Astrocyte (in vitro differentiated cells and primary cell): ENCODE results near the gene CUEDC2. TPM values are rescaled to one million over a fixed set of nuclear protein-coding genes. Genes with fewer than 3 reads are reported as not detected.
A peak's percentile ranks its signal among the peaks of the same experiment; 100 is the strongest.

Experiments
- DNase-seq: peaks from one replicate; pipeline ENCODE4 v3.0.0-alpha.2; 2010; ENCODE audit warnings: low read depth
- FAIRE-seq: peaks from 2 replicates; lab custom pipeline; 2011; peaks lifted over from hg19 to GRCh38; lab: Jason Lieb, UNC
- H2AFZ ChIP-seq: 2 replicates; pipeline ENCODE4 v1.6.0; 2012; ENCODE audit warnings: low read depth, low read length, inconsistent platforms
- H3K27ac ChIP-seq: 2 replicates; pipeline ENCODE4 v1.5.1; 2011; ENCODE audit warnings: low read depth, low read length, inconsistent platforms
- H3K27me3 ChIP-seq: 2 replicates; pipeline ENCODE4 v1.6.0; 2011; ENCODE audit warnings: low read length, inconsistent platforms; ENCODE audit not compliant: insufficient read depth
- H3K36me3 ChIP-seq: 2 replicates; pipeline ENCODE4 v1.5.1; 2011; ENCODE audit warnings: low read length, inconsistent platforms; ENCODE audit not compliant: insufficient read depth
- H3K4me1 ChIP-seq: 2 replicates; pipeline ENCODE4 v1.5.1; 2011; ENCODE audit warnings: low read length, inconsistent platforms; ENCODE audit not compliant: insufficient read depth
- H3K4me2 ChIP-seq: 2 replicates; pipeline ENCODE4 v1.6.0; 2012; ENCODE audit warnings: low read length, inconsistent platforms
- H3K4me3 ChIP-seq: 2 replicates; pipeline ENCODE4 v1.5.1; 2011; ENCODE audit warnings: low read depth, mild to moderate bottlenecking, low read length, inconsistent platforms; ENCODE audit not compliant: insufficient read depth
- H3K79me2 ChIP-seq: 2 replicates; pipeline ENCODE4 v1.6.0; 2012; ENCODE audit warnings: mild to moderate bottlenecking, low read length, inconsistent platforms; ENCODE audit not compliant: insufficient read depth
- H3K9ac ChIP-seq: 2 replicates; pipeline ENCODE4 v1.6.0; 2012; ENCODE audit warnings: mild to moderate bottlenecking, low read length, inconsistent platforms
- H3K9me3 ChIP-seq: 2 replicates; pipeline ENCODE4 v1.5.1; 2012; ENCODE audit warnings: low read depth, mild to moderate bottlenecking, low read length, inconsistent platforms; ENCODE audit not compliant: insufficient read depth
- H4K20me1 ChIP-seq: 2 replicates; pipeline ENCODE4 v1.6.0; 2012; ENCODE audit warnings: low read length, inconsistent platforms; ENCODE audit not compliant: insufficient read depth
- H3K27ac Mint-ChIP-seq: one replicate; pipeline ENCODE4 v1.8.0; 2021; ENCODE audit warnings: mild to moderate bottlenecking, mixed read lengths; ENCODE audit not compliant: unreplicated experiment
- H3K27me3 Mint-ChIP-seq: one replicate; pipeline ENCODE4 v1.8.0; 2021; ENCODE audit warnings: low read depth, mixed read lengths; ENCODE audit not compliant: unreplicated experiment
- H3K36me3 Mint-ChIP-seq: one replicate; pipeline ENCODE4 v1.8.0; 2021; ENCODE audit warnings: low read depth, mixed read lengths; ENCODE audit not compliant: unreplicated experiment
- H3K4me1 Mint-ChIP-seq: one replicate; pipeline ENCODE4 v1.8.0; 2021; ENCODE audit warnings: low read depth, mixed read lengths; ENCODE audit not compliant: unreplicated experiment
- H3K4me3 Mint-ChIP-seq: one replicate; pipeline ENCODE4 v1.8.0; 2021; ENCODE audit warnings: mild to moderate bottlenecking, moderate library complexity, mixed read lengths; ENCODE audit not compliant: unreplicated experiment
- H3K9me3 Mint-ChIP-seq: one replicate; pipeline ENCODE4 v1.8.0; 2021; ENCODE audit warnings: mild to moderate bottlenecking, mixed read lengths; ENCODE audit not compliant: unreplicated experiment
- EZH2 ChIP-seq: IDR thresholded peaks from 2 replicates; pipeline ENCODE4 v1.6.1; 2012; ENCODE audit warnings: mild to moderate bottlenecking, low read length, inconsistent platforms; ENCODE audit not compliant: insufficient read depth
- total RNA-seq: library from RNA; stranded (reverse); gene quantifications from 2 replicates; pipeline ENCODE4 v1.2.1, GENCODE V29; 2021
- TF ChIP-seq, protein P1 (sequence below): IDR thresholded peaks from 2 replicates; pipeline ENCODE4 v1.5.1; 2011; ENCODE audit warnings: low read depth, mild to moderate bottlenecking, inconsistent platforms, low read length, moderate library complexity; ENCODE audit not compliant: insufficient read depth

Gene CUEDC2
- total RNA-seq, 1 donor from 2014 or later: 49.1 TPM

- Histone ChIP-seq H3K9me3 (no peaks in the 10 kb centered on the region), H3K4me2 (no peak overlapping the region), H3K9ac (no peak overlapping the region), H3K27ac (no peak overlapping the region), H2AFZ (no peak overlapping the region), H3K79me2 (no peaks in the 10 kb centered on the region), H3K36me3 (no peaks in the 10 kb centered on the region), H4K20me1 (peaks cover 14% of the 10 kb centered on the region), H3K4me1 (peaks cover 3% of the 10 kb centered on the region), H3K4me3 (no peak overlapping the region), H3K27me3 (peaks cover 20% of the 10 kb centered on the region)
- no peak for DNase-seq
- Mint-ChIP-seq H3K36me3 (peaks cover 2% of the 10 kb centered on the region), H3K27ac (no peak overlapping the region), H3K9me3 (no peaks in the 10 kb centered on the region), H3K4me3 (peak overlapping the region; percentile 76), H3K4me1 (peaks cover 7% of the 10 kb centered on the region), H3K27me3 (peaks cover 20% of the 10 kb centered on the region)
- no peak for FAIRE-seq
- no peak for TF ChIP-seq EZH2
- TF ChIP-seq, protein P1, sequence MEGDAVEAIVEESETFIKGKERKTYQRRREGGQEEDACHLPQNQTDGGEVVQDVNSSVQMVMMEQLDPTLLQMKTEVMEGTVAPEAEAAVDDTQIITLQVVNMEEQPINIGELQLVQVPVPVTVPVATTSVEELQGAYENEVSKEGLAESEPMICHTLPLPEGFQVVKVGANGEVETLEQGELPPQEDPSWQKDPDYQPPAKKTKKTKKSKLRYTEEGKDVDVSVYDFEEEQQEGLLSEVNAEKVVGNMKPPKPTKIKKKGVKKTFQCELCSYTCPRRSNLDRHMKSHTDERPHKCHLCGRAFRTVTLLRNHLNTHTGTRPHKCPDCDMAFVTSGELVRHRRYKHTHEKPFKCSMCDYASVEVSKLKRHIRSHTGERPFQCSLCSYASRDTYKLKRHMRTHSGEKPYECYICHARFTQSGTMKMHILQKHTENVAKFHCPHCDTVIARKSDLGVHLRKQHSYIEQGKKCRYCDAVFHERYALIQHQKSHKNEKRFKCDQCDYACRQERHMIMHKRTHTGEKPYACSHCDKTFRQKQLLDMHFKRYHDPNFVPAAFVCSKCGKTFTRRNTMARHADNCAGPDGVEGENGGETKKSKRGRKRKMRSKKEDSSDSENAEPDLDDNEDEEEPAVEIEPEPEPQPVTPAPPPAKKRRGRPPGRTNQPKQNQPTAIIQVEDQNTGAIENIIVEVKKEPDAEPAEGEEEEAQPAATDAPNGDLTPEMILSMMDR: no peak
Measured at GRCh38 chr10:102407425-102408130, 24.8 kb downstream of the CUEDC2 start.

DNA sequence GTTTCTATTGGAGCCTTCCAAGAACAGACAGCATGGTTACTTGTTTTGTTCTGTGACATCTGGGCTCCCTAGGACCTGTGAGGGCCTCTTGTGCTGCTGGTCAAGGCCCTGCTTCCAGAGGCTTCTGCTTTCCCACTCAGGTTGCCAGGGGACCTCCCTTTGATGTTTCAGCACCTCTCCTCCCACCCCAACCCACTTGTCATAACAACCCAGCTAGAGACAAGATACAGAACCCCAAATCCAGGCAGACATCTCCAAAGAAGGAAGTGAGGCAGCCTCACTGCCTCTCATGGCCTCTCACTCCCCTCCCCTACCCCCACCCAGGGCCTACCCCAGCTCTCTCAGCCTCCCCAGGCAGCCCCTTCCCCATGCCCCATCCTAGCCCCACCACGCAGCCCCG lies 25.6 kb downstream of the CUEDC2 start:
- Histone ChIP-seq H3K9me3 (no peaks in the 10 kb centered on the region), H3K4me1 (peaks cover 6% of the 10 kb centered on the region), H3K27me3 (peaks cover 16% of the 10 kb centered on the region), H3K79me2 (no peaks in the 10 kb centered on the region), H2AFZ (no peak overlapping the region), H3K4me3 (no peak overlapping the region), H4K20me1 (peaks cover 14% of the 10 kb centered on the region), H3K9ac (no peak overlapping the region), H3K36me3 (no peaks in the 10 kb centered on the region), H3K4me2 (no peak overlapping the region), H3K27ac (no peak overlapping the region)
- TF ChIP-seq EZH2: no peak
- Mint-ChIP-seq H3K4me1 (peaks cover 15% of the 10 kb centered on the region), H3K9me3 (no peaks in the 10 kb centered on the region), H3K4me3 (peak overlapping the region; percentile 76), H3K27me3 (peaks cover 15% of the 10 kb centered on the region), H3K27ac (no peak overlapping the region), H3K36me3 (peaks cover 4% of the 10 kb centered on the region)
- DNase-seq (no peak), FAIRE-seq (no peak)

DNA sequence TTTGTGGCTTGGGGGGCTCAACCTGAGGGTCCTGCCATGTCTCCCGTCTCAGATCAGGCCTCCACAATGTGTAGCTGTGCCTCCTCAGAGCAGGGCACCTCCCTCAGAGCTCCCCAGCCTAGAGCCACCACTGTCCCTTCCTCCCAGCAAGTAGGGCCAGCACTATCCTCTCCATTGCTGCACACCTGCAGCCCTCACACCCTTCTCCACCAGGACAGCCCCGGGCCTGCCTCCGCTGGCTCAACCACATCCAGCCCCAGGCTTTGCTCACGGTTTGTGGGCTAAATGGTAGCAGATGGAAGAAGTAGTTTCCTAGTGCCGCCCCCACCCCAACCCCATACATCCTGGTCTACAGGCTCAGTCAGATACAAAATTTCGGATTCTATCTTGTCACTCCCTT lies 26.7 kb downstream of the CUEDC2 start:
- no peaks in the 10 kb centered on the region for H3K36me3 ChIP-seq
- H3K4me2 ChIP-seq: no peak overlapping the region
- H4K20me1 ChIP-seq: peaks cover 21% of the 10 kb centered on the region
- no peak for TF ChIP-seq EZH2
- TF ChIP-seq, protein P1: no peak
- Mint-ChIP-seq H3K27ac (no peak overlapping the region), H3K4me3 (no peak overlapping the region), H3K27me3 (peaks cover 10% of the 10 kb centered on the region), H3K9me3 (no peaks in the 10 kb centered on the region), H3K36me3 (peaks cover 4% of the 10 kb centered on the region), H3K4me1 (peaks cover 17% of the 10 kb centered on the region)
- no peak overlapping the region for H3K9ac ChIP-seq
- peaks cover 12% of the 10 kb centered on the region for H3K4me1 ChIP-seq
- H3K27me3 ChIP-seq: peaks cover 9% of the 10 kb centered on the region
- DNase-seq (no peak), FAIRE-seq (no peak)
- H3K79me2 ChIP-seq: no peaks in the 10 kb centered on the region
- H3K27ac ChIP-seq: no peak overlapping the region
- H2AFZ ChIP-seq: no peak overlapping the region
- no peak overlapping the region for H3K4me3 ChIP-seq
- H3K9me3 ChIP-seq: no peaks in the 10 kb centered on the region
